Activated CD4-positive, alpha-beta T cell treated with anti-CD3 and anti-CD28 coated beads, Interleukin-2, Interleukin-6, amounts not matched to agents 100 ng/mL and 50 ng/mL, durations not matched to agents 16 hours and 8 hours (primary cell): Measurements from ENCODE around the gene TUFM.
"Not testable (repeated sequence)": the region's sequence is repeated elsewhere in the genome, so short reads cannot be mapped to it uniquely, and the experiment has no call there.

Experiments used
- DNase-seq: peaks from one replicate; pipeline ENCODE4 v3.0.0-alpha.2; 2020

Gene TUFM

DNA sequence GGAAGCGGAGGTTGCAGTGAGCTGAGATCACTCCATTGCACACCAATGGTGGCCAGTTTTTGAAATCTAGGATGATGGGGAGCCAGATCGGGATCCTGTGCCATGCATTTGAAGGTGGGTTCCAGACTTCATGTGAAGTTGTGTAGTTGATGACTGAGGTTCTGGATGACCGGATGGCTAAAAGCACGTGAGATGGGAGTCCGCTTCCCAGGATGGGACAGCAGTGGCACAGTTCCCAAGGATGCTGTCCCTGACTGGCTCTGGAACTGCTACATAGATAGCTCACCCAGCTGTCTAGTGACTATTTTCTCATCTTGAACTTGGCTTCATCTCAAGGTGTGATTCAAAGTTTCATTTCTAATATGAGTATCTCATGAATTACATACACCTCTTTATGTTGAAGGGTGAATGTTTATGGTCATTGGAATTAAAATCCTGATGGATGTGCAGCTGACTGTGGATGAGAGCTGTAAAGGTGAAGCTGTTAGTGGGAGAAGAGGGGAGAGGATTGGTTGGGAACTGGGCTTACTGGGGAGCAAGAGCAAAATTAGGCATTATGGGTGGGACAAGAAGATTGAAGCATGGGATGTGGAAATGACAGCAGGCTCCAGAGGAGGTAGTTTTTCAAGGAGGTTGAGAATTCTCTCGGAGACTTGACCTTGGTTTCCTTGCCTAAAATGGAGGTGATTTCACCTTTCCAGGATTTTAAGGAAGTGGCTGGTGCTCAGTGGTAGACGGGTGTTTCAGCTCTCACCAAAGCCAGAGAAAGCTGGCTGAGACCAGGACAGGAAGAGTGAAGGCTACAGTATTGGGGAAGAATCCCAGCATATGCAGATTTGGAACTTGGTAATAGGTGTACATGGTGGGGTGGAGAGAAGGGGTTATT lies 8.2 kb downstream of the TUFM start:
- peak; percentile 27 for DNase-seq

DNA sequence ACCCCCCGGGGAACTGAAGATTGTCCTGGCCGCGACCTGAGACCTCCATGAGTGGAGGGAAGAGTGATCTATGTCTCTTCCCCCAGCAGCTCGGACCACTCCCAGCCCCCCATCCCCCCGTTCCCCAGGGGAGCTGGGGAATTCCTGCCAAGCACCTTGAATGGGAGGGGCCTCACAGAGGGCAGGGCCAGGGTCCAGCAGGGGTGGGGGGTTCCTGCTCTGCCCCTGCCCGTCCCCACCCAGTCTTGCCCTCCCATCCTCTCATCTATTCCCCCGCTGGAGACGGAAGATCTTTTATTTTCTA lies 9.4 kb downstream of the TUFM start:
- no peak for DNase-seq

GRCh38 chr16:28835864-28836760 lies 10.0 kb downstream of the TUFM start:
- DNase-seq = no peak

- no peak for DNase-seq
These were observed 11.0 kb downstream of the TUFM start for GRCh38 chr16:28834873-28835863.

- DNase-seq = no peak
These were observed 11.8 kb downstream of the TUFM start for GRCh38 chr16:28834349-28834748.

- DNase-seq = no peak
These were observed 15.6 kb downstream of the TUFM start for GRCh38 chr16:28830531-28830930.

GRCh38 chr16:28829747-28830146 lies 16.4 kb downstream of the TUFM start:
- DNase-seq = no peak

GRCh38 chr16:28826141-28826540 lies 20.0 kb downstream of the TUFM start:
- DNase-seq = no peak

- no peak for DNase-seq
These were observed 21.5 kb downstream of the TUFM start for GRCh38 chr16:28824717-28824973.

- DNase-seq = peak; percentile 99
These were observed 22.1 kb downstream of the TUFM start for GRCh38 chr16:28823873-28824716.

DNA sequence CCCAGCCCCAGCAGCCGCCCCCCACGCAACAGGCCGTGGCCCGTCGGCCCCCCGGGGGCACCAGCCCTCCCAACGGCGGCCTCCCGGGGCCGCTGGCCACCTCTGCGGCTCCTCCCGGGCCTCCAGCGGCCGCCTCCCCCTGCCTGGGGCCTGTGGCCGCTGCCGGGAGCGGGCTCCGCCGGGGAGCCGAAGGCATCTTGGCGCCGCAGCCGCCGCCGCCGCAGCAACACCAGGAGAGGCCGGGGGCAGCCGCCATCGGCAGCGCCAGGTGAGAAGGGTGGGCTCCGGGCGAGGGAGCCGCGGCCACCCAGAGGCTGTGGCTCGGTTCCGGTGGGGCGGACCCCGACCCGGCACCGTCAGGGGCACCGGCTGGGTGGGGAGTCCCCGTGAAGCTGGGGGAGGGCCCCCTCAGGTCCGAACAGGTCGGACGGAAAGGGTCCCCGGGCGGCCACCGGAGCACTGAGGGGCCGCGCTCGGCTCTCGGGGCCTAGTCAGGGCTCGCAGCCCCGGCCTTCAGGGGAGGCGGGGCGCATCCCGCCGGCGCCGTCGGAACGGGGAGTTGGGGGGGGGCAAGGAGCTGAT lies 22.8 kb downstream of the TUFM start:
- no peak for DNase-seq

GRCh38 chr16:28822520-28823290 lies 23.4 kb downstream of the TUFM start, which contains the start of gene ATXN2L:
Gene ATXN2L (plus strand): TSS chr16:28822999. CDS start chr16:28823260, 261 bp downstream.
- DNase-seq = peak; percentile 96

- no peak for DNase-seq
These were observed 24.2 kb downstream of the TUFM start for GRCh38 chr16:28821874-28822519.

DNA sequence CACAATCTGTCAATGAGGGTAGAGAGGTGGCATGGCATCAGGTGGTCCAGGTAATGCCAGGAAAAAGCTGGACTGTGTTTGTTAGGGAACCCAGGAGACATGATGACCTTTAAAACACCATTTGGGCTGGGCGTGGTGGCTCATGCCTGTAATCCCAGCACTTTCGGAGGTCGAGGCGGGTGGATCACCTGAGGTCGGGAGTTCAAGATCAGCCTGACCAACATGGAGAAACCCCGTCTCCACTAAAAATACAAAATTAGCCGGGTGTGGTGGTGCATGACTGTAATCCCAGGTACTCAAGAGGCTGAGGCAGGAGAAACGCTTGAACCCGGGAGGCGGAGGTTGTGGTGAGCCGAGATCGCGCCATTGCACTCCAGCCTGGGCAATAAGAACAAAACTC lies 25.6 kb downstream of the TUFM start:
- DNase-seq = not testable (repeated sequence)

- no peak for DNase-seq
These were observed 26.1 kb downstream of the TUFM start for GRCh38 chr16:28820016-28820415.

DNA sequence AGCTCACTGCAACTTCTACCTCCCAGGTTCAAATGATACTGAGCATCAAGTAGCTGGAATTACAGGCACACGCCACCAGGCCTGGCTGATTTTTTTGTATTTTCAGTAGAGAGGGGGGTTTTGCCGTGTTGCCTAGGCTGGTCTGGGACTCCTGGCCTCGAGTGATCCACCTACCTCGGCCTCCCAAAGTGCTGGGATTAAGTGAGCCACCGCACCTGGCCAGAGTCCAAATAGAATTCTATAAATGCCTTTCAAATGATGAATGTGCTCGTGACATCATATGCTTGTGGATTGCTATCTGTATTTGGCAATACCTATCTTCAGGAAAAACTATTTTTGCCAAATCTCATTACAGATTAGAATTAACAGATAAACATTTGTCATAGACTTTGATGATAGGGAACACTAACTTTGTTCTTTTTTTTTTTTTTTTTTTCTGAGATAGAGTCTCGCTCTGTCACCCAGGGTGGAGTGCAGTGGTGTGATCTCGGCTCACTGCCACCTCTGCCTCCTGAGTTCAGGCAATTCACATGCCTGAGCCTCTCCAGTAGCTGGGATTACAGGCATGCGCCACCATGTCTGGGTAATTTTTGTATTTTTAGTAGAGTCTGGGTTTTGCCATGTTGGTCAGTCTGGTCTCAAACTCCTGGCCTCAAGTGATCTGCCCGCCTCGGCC lies 38.6 kb downstream of the TUFM start:
- not testable (repeated sequence) for DNase-seq

DNA sequence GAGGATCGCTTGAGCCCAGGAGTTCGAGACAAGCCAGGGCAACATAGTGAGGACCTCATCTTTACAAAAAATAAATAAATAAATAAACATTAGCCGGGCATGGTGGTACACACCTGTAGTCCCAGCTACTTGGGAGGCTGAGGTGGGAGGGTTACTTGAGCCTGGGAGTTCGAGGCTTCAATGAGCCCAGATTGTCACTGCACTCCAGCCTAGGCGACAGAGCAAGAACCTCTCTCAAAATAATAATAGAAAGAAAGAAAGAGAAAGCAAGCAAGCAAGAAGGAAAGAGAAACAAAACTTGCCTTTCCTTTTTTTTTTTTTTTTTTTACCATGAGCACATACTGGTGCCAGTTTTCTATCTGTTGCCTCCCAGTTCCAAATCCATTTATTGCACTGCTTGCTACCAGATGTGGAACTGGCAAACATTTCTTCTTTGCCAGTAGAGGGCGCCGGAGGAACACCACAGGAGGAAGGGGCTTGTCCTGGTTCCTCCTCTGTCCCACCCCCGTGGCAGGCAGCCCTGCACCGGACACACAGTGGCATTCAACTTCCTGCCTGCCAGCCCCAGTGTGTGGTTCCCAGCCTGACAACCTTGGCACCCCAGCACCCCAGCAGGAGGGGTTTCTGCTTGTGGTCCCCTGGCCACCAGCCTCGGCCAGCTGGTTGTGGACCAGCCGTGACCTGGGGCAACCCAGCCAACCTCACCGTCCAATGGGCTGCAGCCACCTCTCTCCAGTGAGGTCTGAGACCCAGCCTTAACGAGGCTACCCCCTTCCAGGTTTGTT lies 43.7 kb downstream of the TUFM start:
- DNase-seq = peak; percentile 89
